IPS-NIHi7 (cell line): ENCODE results near the gene FANK1.
A peak's percentile ranks its signal among the peaks of the same experiment; 100 is the strongest.

ENCODE experiments used
- DNase-seq: peaks from one replicate; pipeline ENCODE4 v3.0.0; 2012; ENCODE audit warnings: mixed read lengths; ENCODE audit errors: extremely low spot score

Gene FANK1

GRCh38 chr10:125984865-125985495 lies 88.6 kb downstream of the FANK1 start:
- no peak for DNase-seq

GRCh38 chr10:125985557-125986240 lies 89.3 kb downstream of the FANK1 start:
- no peak for DNase-seq

GRCh38 chr10:125989791-125990190 lies 93.4 kb downstream of the FANK1 start:
- no peak for DNase-seq

- no peak for DNase-seq
Observed at GRCh38 chr10:125990974-125991373, 94.6 kb downstream of the FANK1 start.

GRCh38 chr10:125991392-125991791 lies 95.0 kb downstream of the FANK1 start:
- no peak for DNase-seq

GRCh38 chr10:125992254-125992653 lies 95.9 kb downstream of the FANK1 start:
- no peak for DNase-seq

GRCh38 chr10:125994601-125995000 lies 98.2 kb downstream of the FANK1 start:
- DNase-seq = no peak

- no peak for DNase-seq
Observed at GRCh38 chr10:125995726-125996304, 99.5 kb downstream of the FANK1 start.

- no peak for DNase-seq
Observed at GRCh38 chr10:125997586-125997985, 101.2 kb downstream of the FANK1 start.

GRCh38 chr10:125999694-126000093 lies 103.3 kb downstream of the FANK1 start:
- no peak for DNase-seq

GRCh38 chr10:126001576-126001975 lies 105.2 kb downstream of the FANK1 start:
- no peak for DNase-seq

- no peak for DNase-seq
Observed at GRCh38 chr10:126004752-126005151, 108.4 kb downstream of the FANK1 start.

GRCh38 chr10:126006264-126006663 lies 109.9 kb downstream of the FANK1 start:
- DNase-seq = no peak

GRCh38 chr10:126006906-126007305 lies 110.5 kb downstream of the FANK1 start:
- DNase-seq = no peak

- DNase-seq = no peak
Observed at GRCh38 chr10:126009650-126010049, 113.3 kb downstream of the FANK1 start.

GRCh38 chr10:126011995-126012394 lies 115.6 kb downstream of the FANK1 start:
- no peak for DNase-seq

- DNase-seq = no peak
Observed at GRCh38 chr10:126012485-126012884, 116.1 kb downstream of the FANK1 start.

GRCh38 chr10:126013489-126014281 lies 117.3 kb downstream of the FANK1 start:
- peak; percentile 66 for DNase-seq

GRCh38 chr10:126014309-126014708 lies 117.9 kb downstream of the FANK1 start:
- DNase-seq = no peak

GRCh38 chr10:126015413-126015812 lies 119.0 kb downstream of the FANK1 start:
- no peak for DNase-seq

GRCh38 chr10:126016156-126016805 lies 119.9 kb downstream of the FANK1 start:
- no peak for DNase-seq

- DNase-seq = no peak
Observed at GRCh38 chr10:126016882-126017281, 120.5 kb downstream of the FANK1 start.
